ENCODE measurements around the gene KRT80. TPM values are rescaled to one million over a fixed set of nuclear protein-coding genes. Genes with fewer than 3 reads are reported as not detected.

KRT80 gene
- total and polyA plus RNA-seq, 2 of the 13 experiments (the other 11 are each of a cell fraction or from before 2014, with no cell fraction given): 0.27 to 0.53 TPM

DNA sequence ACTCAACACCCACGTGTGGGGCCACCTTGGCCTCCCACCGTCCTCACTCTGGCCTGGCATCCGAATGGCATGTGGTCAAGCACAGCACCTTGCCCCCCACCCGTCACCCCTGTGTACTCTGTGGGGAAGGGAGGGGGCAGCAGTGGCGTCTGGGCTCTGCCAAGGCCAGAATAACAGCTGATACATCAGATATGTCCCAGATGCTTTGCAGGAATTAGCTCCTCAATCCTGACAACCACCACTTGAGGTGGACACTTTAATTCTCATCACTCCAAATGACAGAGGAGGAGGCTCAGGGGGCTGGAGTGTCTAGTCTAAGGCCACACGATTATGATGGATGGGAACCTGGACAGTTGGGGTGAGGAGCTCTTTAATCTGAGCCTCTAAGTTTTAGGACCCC lies 1.7 kb upstream of the KRT80 start (continued):
- TF ChIP-seq, protein P1, sequence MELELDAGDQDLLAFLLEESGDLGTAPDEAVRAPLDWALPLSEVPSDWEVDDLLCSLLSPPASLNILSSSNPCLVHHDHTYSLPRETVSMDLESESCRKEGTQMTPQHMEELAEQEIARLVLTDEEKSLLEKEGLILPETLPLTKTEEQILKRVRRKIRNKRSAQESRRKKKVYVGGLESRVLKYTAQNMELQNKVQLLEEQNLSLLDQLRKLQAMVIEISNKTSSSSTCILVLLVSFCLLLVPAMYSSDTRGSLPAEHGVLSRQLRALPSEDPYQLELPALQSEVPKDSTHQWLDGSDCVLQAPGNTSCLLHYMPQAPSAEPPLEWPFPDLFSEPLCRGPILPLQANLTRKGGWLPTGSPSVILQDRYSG (CRISPR knock-in tag; IDR thresholded peaks at IDR 0.05): no peak
- TF ChIP-seq RXRA (CRISPR knock-in tag; IDR thresholded peaks at IDR 0.05) (no peak), RNF2 (conservative IDR thresholded peaks at IDR 0.05; ENCODE audit: low read depth) (no peak)
- TF ChIP-seq, protein P2, sequence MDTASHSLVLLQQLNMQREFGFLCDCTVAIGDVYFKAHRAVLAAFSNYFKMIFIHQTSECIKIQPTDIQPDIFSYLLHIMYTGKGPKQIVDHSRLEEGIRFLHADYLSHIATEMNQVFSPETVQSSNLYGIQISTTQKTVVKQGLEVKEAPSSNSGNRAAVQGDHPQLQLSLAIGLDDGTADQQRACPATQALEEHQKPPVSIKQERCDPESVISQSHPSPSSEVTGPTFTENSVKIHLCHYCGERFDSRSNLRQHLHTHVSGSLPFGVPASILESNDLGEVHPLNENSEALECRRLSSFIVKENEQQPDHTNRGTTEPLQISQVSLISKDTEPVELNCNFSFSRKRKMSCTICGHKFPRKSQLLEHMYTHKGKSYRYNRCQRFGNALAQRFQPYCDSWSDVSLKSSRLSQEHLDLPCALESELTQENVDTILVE (CRISPR knock-in tag; IDR thresholded peaks at IDR 0.05): no peak

GRCh38 chr12:52190860-52191729 lies 719 bp downstream of the KRT80 start:
- H3K4me2 ChIP-seq (ENCODE audit: low read depth, low read length): no peak overlapping the region
- 29% methylated on average over 9 of the region's 16 CpGs for WGBS (ENCODE audit: low lambda C conversion rate)
- BruUV-seq (replicated peaks): TSS peak; percentile 69
- H4K20me1 ChIP-seq (ENCODE audit: insufficient read depth, low read length): no peaks in the 10 kb centered on the region
- in situ Hi-C loops (cut with HindIII; ENCODE audit: extremely low pct_ligation_motif_present, low pct_unique_long_range_greater_than_20kb): no loop called here
- no peak overlapping the region for H3K4me3 ChIP-seq (replicated peaks in 1 of 3; ENCODE audit: insufficient read depth in 1 of 3, low read depth in 2 of 3, low read length in 3 of 3)
- no peaks in the 10 kb centered on the region for H3K36me3 ChIP-seq (replicated peaks in 1 of 2; ENCODE audit: control insufficient read depth in 1 of 2, insufficient read depth in 2 of 2, low read length in 2 of 2)
- FAIRE-seq: no peak
- no peak overlapping the region for H3K9ac ChIP-seq (ENCODE audit: insufficient read depth, low read depth, low read length)
- H3K27me3 ChIP-seq (ENCODE audit: control insufficient read depth in 1 of 2, insufficient read depth in 2 of 2, low read length in 2 of 2): peaks cover under 1 to 15% of the 10 kb centered on the region in 2 experiments; a peak in 2 of 5 replicates
- H3K79me2 ChIP-seq (ENCODE audit: insufficient read depth, low read length): no peaks in the 10 kb centered on the region
- H3K27ac ChIP-seq (ENCODE audit: extremely low read length, insufficient read depth, low read length): no peak overlapping the region
- H3K4me1 ChIP-seq (ENCODE audit: insufficient read depth, low read length): peaks cover 4% of the 10 kb centered on the region; the same call in 1 of the 2 replicates
- DNase-seq (ENCODE audit: low spot score): no peak
- POLR2A ChIA-PET: interaction anchor here (1.8 kb wide), 1 partner anchor 17 kb away, joined by 5 read pairs; no protein-coding TSS in a partner anchor
- CTCF ChIA-PET (ENCODE audit: low intra/inter-chr PET ratio, low total read pairs): no interaction called here
- ATAC-seq: no peak
- no peak overlapping the region for H2AFZ ChIP-seq (ENCODE audit: low read length)
- no peaks in the 10 kb centered on the region for H3K9me3 ChIP-seq (ENCODE audit: low read length)
- intact Hi-C loops (cut with micrococcal nuclease; ENCODE audit: unreplicated experiment): no loop called here
- TF ChIP-seq ATAD3A (CRISPR knock-in tag; IDR thresholded peaks at IDR 0.05) (no peak), KLF11 (CRISPR knock-in tag; IDR thresholded peaks at IDR 0.05) (no peak), SP2 (CRISPR knock-in tag; IDR thresholded peaks at IDR 0.05) (no peak), ZKSCAN1 (IDR thresholded peaks at IDR 0.05; ENCODE audit: low read length) (no peak), TGIF2 (CRISPR knock-in tag; IDR thresholded peaks at IDR 0.05) (no peak), TCF12 (IDR thresholded peaks at IDR 0.05) (no peak), TCF12 (CRISPR knock-in tag; IDR thresholded peaks at IDR 0.05) (no peak), ZMYM2 (CRISPR knock-in tag; IDR thresholded peaks at IDR 0.05) (no peak), YY1 (IDR thresholded peaks at IDR 0.05; ENCODE audit: insufficient read depth, insufficient replicate concordance, low read depth, low read length) (no peak), MZF1 (CRISPR knock-in tag; IDR thresholded peaks at IDR 0.05; ENCODE audit: borderline replicate concordance) (no peak), TBL1XR1 (IDR thresholded peaks at IDR 0.05; ENCODE audit: borderline replicate concordance, low read length, partially characterized antibody) (no peak), ISL2 (CRISPR knock-in tag; IDR thresholded peaks at IDR 0.05) (no peak)
- TF ChIP-seq, protein P3, sequence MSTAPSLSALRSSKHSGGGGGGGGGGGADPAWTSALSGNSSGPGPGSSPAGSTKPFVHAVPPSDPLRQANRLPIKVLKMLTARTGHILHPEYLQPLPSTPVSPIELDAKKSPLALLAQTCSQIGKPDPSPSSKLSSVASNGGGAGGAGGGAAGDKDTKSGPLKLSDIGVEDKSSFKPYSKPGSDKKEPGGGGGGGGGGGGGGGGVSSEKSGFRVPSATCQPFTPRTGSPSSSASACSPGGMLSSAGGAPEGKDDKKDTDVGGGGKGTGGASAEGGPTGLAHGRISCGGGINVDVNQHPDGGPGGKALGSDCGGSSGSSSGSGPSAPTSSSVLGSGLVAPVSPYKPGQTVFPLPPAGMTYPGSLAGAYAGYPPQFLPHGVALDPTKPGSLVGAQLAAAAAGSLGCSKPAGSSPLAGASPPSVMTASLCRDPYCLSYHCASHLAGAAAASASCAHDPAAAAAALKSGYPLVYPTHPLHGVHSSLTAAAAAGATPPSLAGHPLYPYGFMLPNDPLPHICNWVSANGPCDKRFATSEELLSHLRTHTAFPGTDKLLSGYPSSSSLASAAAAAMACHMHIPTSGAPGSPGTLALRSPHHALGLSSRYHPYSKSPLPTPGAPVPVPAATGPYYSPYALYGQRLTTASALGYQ (CRISPR knock-in tag; IDR thresholded peaks at IDR 0.05): no peak
